ENCODE data around the gene TRAM2. TPM values are rescaled to one million over a fixed set of nuclear protein-coding genes. Genes with fewer than 3 reads are reported as not detected.

The TRAM2 gene
- total and polyA plus RNA-seq, 5 donors from 2014 or later: 3.2 to 12.0 (median 4.0) TPM

- no peaks in the 10 kb centered on the region for H3K9me3 ChIP-seq (ENCODE audit: control insufficient read depth in 2 of 2, low read length in 2 of 2)
- no peak overlapping the region for H3K27ac Mint-ChIP-seq
- H3K27ac ChIP-seq (ENCODE audit: insufficient read depth, low read length, poor library complexity, severe bottlenecking): no peak overlapping the region
- H3K4me1 Mint-ChIP-seq: peaks cover 0 to 7% (median 2%) of the 10 kb centered on the region in 4 donors
- H3K4me1 ChIP-seq (ENCODE audit: control insufficient read depth, insufficient read depth, low read length, poor library complexity, severe bottlenecking): no peaks in the 10 kb centered on the region
- no peak overlapping the region for H3K4me3 ChIP-seq (ENCODE audit: low read depth, low read length)
- no peak overlapping the region for H3K4me3 Mint-ChIP-seq
- ATAC-seq (ENCODE audit: low read depth in 2 of 2) (peak in 1 of 2 donors; percentile 25), DNase-seq (peak in 2 of 3 donors; percentile 26 to 27)
- H3K9me3 Mint-ChIP-seq: no peaks in the 10 kb centered on the region
- H3K36me3 Mint-ChIP-seq: no peaks in the 10 kb centered on the region
- H3K36me3 ChIP-seq (ENCODE audit: control insufficient read depth, insufficient read depth, low read length): no peaks in the 10 kb centered on the region
- H3K27me3 Mint-ChIP-seq: no peaks in the 10 kb centered on the region
- peaks cover 2% of the 10 kb centered on the region for H3K27me3 ChIP-seq (ENCODE audit: control insufficient read depth, insufficient read depth, low read length)
These were observed 21.4 kb upstream of the TRAM2 start for GRCh38 chr6:52598123-52598823.

GRCh38 chr6:52597738-52598122, 20.9 kb upstream of the TRAM2 start:
- Histone ChIP-seq H3K4me3 (ENCODE audit: low read depth, low read length) (no peak overlapping the region), H3K27ac (ENCODE audit: insufficient read depth, low read length, poor library complexity, severe bottlenecking) (no peak overlapping the region), H3K4me1 (ENCODE audit: control insufficient read depth, insufficient read depth, low read length, poor library complexity, severe bottlenecking) (no peaks in the 10 kb centered on the region), H3K36me3 (ENCODE audit: control insufficient read depth, insufficient read depth, low read length) (no peaks in the 10 kb centered on the region), H3K9me3 (ENCODE audit: control insufficient read depth in 2 of 2, low read length in 2 of 2) (no peaks in the 10 kb centered on the region), H3K27me3 (ENCODE audit: control insufficient read depth, insufficient read depth, low read length) (peaks cover 2% of the 10 kb centered on the region)
- H3K36me3 Mint-ChIP-seq: no peaks in the 10 kb centered on the region
- H3K27ac Mint-ChIP-seq: no peak overlapping the region
- H3K9me3 Mint-ChIP-seq: no peaks in the 10 kb centered on the region
- H3K4me3 Mint-ChIP-seq: no peak overlapping the region
- DNase-seq: no peak
- no peak for ATAC-seq (ENCODE audit: low read depth in 2 of 2)
- H3K4me1 Mint-ChIP-seq: peaks cover 0 to 7% (median 2%) of the 10 kb centered on the region in 4 donors
- no peaks in the 10 kb centered on the region for H3K27me3 Mint-ChIP-seq

GRCh38 chr6:52596371-52597028, 19.6 kb upstream of the TRAM2 start:
- Mint-ChIP-seq H3K36me3 (no peaks in the 10 kb centered on the region), H3K4me1 (peaks cover 0 to 7% (median 2%) of the 10 kb centered on the region in 4 donors), H3K9me3 (no peaks in the 10 kb centered on the region), H3K27me3 (no peaks in the 10 kb centered on the region), H3K4me3 (no peak overlapping the region), H3K27ac (peak overlapping the region in 1 of 3 donors; percentile 5)
- Histone ChIP-seq H3K27ac (ENCODE audit: insufficient read depth, low read length, poor library complexity, severe bottlenecking) (no peak overlapping the region), H3K9me3 (ENCODE audit: control insufficient read depth in 2 of 2, low read length in 2 of 2) (no peaks in the 10 kb centered on the region), H3K36me3 (ENCODE audit: control insufficient read depth, insufficient read depth, low read length) (no peaks in the 10 kb centered on the region), H3K4me1 (ENCODE audit: control insufficient read depth, insufficient read depth, low read length, poor library complexity, severe bottlenecking) (no peaks in the 10 kb centered on the region), H3K4me3 (ENCODE audit: low read depth, low read length) (no peak overlapping the region), H3K27me3 (ENCODE audit: control insufficient read depth, insufficient read depth, low read length) (peaks cover 2% of the 10 kb centered on the region)
- ATAC-seq (ENCODE audit: low read depth in 2 of 2) (no peak), DNase-seq (no peak)

GRCh38 chr6:52595796-52596130, 18.9 kb upstream of the TRAM2 start:
- ATAC-seq (ENCODE audit: low read depth in 2 of 2) (no peak), DNase-seq (no peak)
- Mint-ChIP-seq H3K4me3 (no peak overlapping the region), H3K27me3 (no peaks in the 10 kb centered on the region), H3K4me1 (peaks cover 0 to 7% (median 2%) of the 10 kb centered on the region in 4 donors), H3K9me3 (no peaks in the 10 kb centered on the region), H3K36me3 (no peaks in the 10 kb centered on the region), H3K27ac (no peak overlapping the region)
- H3K27ac ChIP-seq (ENCODE audit: insufficient read depth, low read length, poor library complexity, severe bottlenecking): no peak overlapping the region
- H3K4me1 ChIP-seq (ENCODE audit: control insufficient read depth, insufficient read depth, low read length, poor library complexity, severe bottlenecking): no peaks in the 10 kb centered on the region
- H3K4me3 ChIP-seq (ENCODE audit: low read depth, low read length): no peak overlapping the region
- no peaks in the 10 kb centered on the region for H3K9me3 ChIP-seq (ENCODE audit: control insufficient read depth in 2 of 2, low read length in 2 of 2)
- peaks cover 2% of the 10 kb centered on the region for H3K27me3 ChIP-seq (ENCODE audit: control insufficient read depth, insufficient read depth, low read length)
- H3K36me3 ChIP-seq (ENCODE audit: control insufficient read depth, insufficient read depth, low read length): no peaks in the 10 kb centered on the region

- Histone ChIP-seq H3K9me3 (ENCODE audit: control insufficient read depth in 2 of 2, low read length in 2 of 2) (no peaks in the 10 kb centered on the region), H3K27me3 (ENCODE audit: control insufficient read depth, insufficient read depth, low read length) (peaks cover 2% of the 10 kb centered on the region), H3K4me3 (ENCODE audit: low read depth, low read length) (no peak overlapping the region), H3K36me3 (ENCODE audit: control insufficient read depth, insufficient read depth, low read length) (no peaks in the 10 kb centered on the region), H3K4me1 (ENCODE audit: control insufficient read depth, insufficient read depth, low read length, poor library complexity, severe bottlenecking) (no peaks in the 10 kb centered on the region), H3K27ac (ENCODE audit: insufficient read depth, low read length, poor library complexity, severe bottlenecking) (no peak overlapping the region)
- peaks cover 0 to 7% (median 2%) of the 10 kb centered on the region in 4 donors for H3K4me1 Mint-ChIP-seq
- DNase-seq (peak in 1 of 3 donors; percentile 23), ATAC-seq (ENCODE audit: low read depth in 2 of 2) (no peak)
- no peaks in the 10 kb centered on the region for H3K27me3 Mint-ChIP-seq
- H3K9me3 Mint-ChIP-seq: no peaks in the 10 kb centered on the region
- no peaks in the 10 kb centered on the region for H3K36me3 Mint-ChIP-seq
- no peak overlapping the region for H3K27ac Mint-ChIP-seq
- H3K4me3 Mint-ChIP-seq: no peak overlapping the region
These were observed 18.3 kb upstream of the TRAM2 start for GRCh38 chr6:52595000-52595795.

- no peak for DNase-seq
- no peaks in the 10 kb centered on the region for H3K27me3 Mint-ChIP-seq
- H3K4me1 Mint-ChIP-seq: peaks cover 0 to 7% (median 2%) of the 10 kb centered on the region in 4 donors
- Histone ChIP-seq H3K4me3 (ENCODE audit: low read depth, low read length) (no peak overlapping the region), H3K9me3 (ENCODE audit: control insufficient read depth in 2 of 2, low read length in 2 of 2) (no peaks in the 10 kb centered on the region), H3K27me3 (ENCODE audit: control insufficient read depth, insufficient read depth, low read length) (peaks cover 2% of the 10 kb centered on the region), H3K27ac (ENCODE audit: insufficient read depth, low read length, poor library complexity, severe bottlenecking) (no peak overlapping the region), H3K4me1 (ENCODE audit: control insufficient read depth, insufficient read depth, low read length, poor library complexity, severe bottlenecking) (no peaks in the 10 kb centered on the region), H3K36me3 (ENCODE audit: control insufficient read depth, insufficient read depth, low read length) (no peaks in the 10 kb centered on the region)
- no peak overlapping the region for H3K4me3 Mint-ChIP-seq
- no peaks in the 10 kb centered on the region for H3K36me3 Mint-ChIP-seq
- no peak overlapping the region for H3K27ac Mint-ChIP-seq
- ATAC-seq (ENCODE audit: low read depth in 2 of 2): no peak
- no peaks in the 10 kb centered on the region for H3K9me3 Mint-ChIP-seq
These were observed 17.4 kb upstream of the TRAM2 start for GRCh38 chr6:52594221-52594620.

- Mint-ChIP-seq H3K27ac (no peak overlapping the region), H3K4me1 (peaks cover 0 to 5% (median 2%) of the 10 kb centered on the region in 4 donors), H3K4me3 (no peak overlapping the region), H3K9me3 (no peaks in the 10 kb centered on the region), H3K36me3 (no peaks in the 10 kb centered on the region), H3K27me3 (no peaks in the 10 kb centered on the region)
- no peaks in the 10 kb centered on the region for H3K27me3 ChIP-seq (ENCODE audit: control insufficient read depth, insufficient read depth, low read length)
- ATAC-seq (ENCODE audit: low read depth in 2 of 2) (no peak), DNase-seq (no peak)
- no peak overlapping the region for H3K4me3 ChIP-seq (ENCODE audit: low read depth, low read length)
- no peaks in the 10 kb centered on the region for H3K36me3 ChIP-seq (ENCODE audit: control insufficient read depth, insufficient read depth, low read length)
- H3K27ac ChIP-seq (ENCODE audit: insufficient read depth, low read length, poor library complexity, severe bottlenecking): no peak overlapping the region
- no peaks in the 10 kb centered on the region for H3K9me3 ChIP-seq (ENCODE audit: control insufficient read depth in 2 of 2, low read length in 2 of 2)
- no peaks in the 10 kb centered on the region for H3K4me1 ChIP-seq (ENCODE audit: control insufficient read depth, insufficient read depth, low read length, poor library complexity, severe bottlenecking)
These were observed 15.0 kb upstream of the TRAM2 start for GRCh38 chr6:52591832-52592231.

All from CD4-positive, CD25-positive, alpha-beta regulatory T cell (primary cell).